NB4 (cell line): ENCODE results near the gene NSD1.

Experiments
- CTCF ChIP-seq: IDR thresholded peaks from one replicate; pipeline ENCODE4 v1.5.1; 2012; ENCODE audit warnings: low read depth, low read length
- MAX ChIP-seq: IDR thresholded peaks from 2 replicates; pipeline ENCODE4 v1.6.1; 2011; ENCODE audit warnings: low read depth, low read length
- MYC ChIP-seq: IDR thresholded peaks from 2 replicates; pipeline ENCODE4 v1.6.1; 2011; ENCODE audit warnings: low read depth, low read length
- POLR2A ChIP-seq: IDR thresholded peaks from 2 replicates; pipeline ENCODE4 v1.6.1; 2011; ENCODE audit warnings: mild to moderate bottlenecking; ENCODE audit not compliant: insufficient read length; ENCODE audit errors: extremely low read depth

GRCh38 chr5:177154003-177154643 is 20.6 kb downstream of the NSD1 start:
- TF ChIP-seq MAX (no peak), CTCF (no peak), POLR2A (no peak), MYC (no peak)
